DMS153 treated with DMSO at 0.1 percent for 48 hours (cell line): ENCODE data around the gene PILRB.
"Not testable (repeated sequence)": the region's sequence is repeated elsewhere in the genome, so short reads cannot be mapped to it uniquely, and the experiment has no call there.

ENCODE experiments used
- DNase-seq: peaks from one replicate; lab custom pipeline; 2025; ENCODE audit not compliant: unreplicated experiment; lab: John Stamatoyannopoulos, UW

Gene PILRB

DNA sequence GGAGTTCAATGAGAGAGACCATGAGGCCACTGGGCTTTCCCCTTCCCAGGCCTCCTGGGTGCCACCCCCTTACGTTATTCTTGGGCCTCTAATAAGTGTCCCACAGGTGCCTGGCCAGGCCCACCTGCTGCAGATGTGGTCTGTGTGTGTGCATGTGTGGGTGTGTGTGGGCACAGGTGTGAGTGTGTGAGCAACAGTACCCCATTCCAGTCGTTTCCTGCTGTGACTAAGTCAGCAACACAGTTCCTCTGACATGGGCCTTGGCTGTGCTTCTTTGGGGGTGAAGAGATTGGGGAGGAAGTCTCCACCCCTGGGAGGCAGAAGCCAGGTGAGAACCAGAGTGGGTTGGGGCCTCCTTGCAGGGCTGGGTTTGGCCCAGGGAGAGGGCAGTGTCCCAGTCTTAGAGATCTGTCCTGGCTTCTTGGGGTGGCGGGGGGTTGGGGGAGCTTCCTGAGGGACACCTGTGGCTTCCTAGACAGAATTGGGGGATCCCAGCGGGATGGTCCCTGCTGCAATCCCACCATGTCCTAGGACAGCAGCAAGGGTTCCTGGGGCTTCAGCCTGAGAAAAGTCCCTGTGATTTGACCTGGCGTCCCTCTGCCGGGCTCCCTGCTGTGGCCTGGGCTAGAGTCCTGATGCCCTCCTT lies 4.1 kb upstream of the PILRB start:
- no peak for DNase-seq

DNA sequence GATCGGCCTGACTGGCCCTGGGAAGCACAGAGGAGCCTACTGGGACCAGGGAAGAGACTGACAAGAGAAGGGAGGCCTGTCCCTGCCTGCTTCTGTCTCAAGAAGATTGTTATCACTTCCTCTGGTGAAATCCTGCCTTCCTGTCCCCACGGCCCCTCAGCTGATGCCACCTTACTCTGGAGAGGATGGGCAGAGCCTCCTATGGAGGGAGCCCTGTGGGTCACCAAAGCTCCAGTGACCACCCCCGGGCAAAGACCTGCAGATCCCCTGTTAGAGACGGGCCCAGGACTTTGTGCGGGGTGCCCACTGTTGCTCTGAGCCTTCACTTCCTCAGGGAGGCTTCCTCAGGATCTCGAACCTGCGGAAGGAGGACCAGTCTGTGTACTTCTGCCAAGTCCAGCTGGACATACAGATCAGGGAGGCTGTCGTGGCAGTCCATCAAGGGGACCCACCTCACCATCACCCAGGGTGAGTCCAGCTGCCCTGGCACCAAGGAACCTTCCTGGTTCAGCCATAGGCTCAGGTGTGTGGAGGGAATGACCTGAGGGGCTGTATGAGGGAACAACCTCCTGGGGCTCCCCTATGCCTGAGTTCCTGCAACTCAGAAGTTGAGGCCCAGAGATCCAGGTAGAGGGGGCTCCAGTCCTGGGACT lies 1.4 kb upstream of the PILRB start:
- DNase-seq, result no peak

DNA sequence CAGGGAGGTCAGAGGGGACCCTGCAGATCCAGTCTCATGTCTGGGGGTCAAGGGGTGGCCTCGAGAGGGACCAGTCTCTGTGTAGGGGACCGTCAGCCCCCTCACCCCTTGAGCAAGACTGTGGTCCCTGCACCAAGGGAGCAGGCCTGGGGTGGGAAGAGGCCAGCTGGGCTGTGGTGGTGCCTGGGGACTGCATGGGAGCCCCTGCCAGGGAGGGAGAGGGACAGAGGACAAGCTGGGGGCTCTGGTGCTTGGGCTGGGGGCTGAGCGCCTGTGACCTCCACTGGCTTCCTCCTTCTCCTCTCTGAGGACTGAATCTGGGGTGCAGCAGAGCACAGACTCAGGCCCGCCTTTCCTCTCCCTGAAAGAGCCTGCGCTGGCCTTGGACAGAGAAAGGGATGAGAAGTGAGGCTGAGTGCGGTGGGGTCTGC lies 771 bp upstream of the PILRB start:
- DNase-seq, result no peak

DNA sequence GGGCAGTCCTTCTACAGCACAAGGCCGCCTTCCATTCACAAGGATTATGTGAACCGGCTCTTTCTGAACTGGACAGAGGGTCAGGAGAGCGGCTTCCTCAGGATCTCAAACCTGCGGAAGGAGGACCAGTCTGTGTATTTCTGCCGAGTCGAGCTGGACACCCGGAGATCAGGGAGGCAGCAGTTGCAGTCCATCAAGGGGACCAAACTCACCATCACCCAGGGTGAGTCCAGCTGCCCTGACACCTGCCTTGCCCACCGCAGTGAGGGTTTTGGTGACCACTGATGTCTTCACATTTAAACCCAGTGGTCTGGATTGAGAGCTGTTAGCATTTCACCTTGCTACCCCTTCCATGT lies 918 bp downstream of the PILRB start:
- no peak for DNase-seq

DNA sequence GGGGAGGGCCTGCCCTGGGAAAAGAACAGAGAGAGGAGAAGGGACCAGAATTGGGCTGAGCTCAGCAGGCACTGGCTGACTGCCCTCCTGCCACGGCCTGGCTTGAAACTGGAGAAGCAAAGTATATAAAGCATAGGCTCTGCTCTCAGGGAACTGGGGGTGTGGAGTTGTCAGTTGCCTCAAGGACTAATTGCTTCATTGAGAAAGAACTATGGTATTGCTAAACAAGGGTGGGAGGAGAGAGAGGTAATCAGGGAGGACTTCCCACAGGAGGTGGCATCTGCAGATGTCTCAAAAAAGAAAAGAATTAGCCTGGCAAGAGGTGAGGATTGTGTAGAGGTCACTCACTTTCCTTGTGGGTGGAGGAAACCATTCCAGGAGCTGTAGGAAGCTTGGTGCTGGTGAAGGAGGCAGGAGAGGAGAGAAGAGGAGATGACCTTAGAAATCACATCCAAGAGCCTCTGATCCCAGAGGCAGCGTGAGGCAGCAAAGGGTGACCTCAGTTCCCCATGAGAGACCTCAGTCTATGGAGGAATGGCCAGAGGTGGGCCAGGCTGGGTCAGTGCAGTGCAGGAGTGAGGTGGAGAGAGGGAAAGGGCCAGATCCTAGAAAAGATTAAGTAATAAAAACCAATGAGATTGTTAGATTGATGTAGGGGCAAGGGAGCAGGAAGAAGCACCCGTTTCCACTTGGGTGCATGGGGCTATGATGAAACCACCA lies 2.4 kb downstream of the PILRB start:
- no peak for DNase-seq

DNA sequence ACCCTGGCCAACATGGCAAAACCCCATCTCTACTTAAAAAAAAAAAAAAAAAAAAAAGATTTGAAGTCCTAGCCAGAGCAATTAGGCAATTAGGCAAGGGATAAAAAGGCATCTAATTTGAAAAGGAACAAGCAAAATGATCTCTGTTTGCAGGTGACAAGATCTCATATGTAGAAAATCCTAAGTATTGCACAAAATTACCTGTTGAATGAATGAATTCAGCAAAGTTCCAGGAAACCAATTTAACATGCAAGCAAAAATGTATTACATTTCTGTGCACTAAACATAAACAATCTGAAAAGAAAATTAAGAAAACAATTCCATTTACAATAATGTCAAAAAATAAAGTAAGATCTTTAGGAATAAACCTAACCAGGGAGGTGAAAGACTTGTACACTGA lies 5.2 kb downstream of the PILRB start:
- no peak for DNase-seq

DNA sequence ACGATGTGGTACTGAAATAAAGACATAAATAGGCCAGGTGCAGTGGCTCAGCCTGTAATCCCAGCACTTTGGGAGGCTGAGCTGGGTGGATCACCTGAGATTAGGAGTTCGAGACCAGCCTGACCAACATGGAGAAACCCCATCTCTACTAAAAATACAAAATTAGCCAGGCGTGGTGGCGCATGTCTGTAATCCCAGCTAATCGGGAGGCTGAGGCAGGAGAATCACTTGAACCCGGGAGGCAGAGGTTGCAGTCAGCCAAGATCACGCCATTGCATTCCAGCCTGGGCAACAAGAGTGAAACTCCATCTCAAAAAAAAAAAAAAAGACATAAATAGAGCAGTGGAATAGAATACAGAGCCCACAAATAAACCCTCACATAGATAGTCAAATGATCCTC lies 5.9 kb downstream of the PILRB start:
- DNase-seq, result not testable (repeated sequence)

DNA sequence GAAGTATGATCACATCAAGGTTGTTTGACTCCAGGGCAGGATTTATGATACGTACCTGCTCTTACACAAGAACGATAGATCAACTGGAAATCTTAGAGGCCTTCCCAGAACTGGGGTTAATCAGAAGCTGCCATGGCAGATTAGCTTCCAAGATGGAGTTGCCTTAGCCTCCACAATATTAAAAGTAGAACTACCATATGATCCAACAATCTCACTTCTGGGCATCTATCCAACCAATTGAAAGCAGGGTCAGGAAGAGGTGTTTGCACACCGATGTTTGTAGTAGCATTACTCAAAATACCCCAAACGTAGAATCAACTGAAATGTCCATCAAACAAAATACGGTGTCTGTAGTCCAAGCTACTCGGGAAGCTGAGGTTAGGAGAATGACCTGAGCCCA lies 6.6 kb downstream of the PILRB start:
- no peak for DNase-seq

DNA sequence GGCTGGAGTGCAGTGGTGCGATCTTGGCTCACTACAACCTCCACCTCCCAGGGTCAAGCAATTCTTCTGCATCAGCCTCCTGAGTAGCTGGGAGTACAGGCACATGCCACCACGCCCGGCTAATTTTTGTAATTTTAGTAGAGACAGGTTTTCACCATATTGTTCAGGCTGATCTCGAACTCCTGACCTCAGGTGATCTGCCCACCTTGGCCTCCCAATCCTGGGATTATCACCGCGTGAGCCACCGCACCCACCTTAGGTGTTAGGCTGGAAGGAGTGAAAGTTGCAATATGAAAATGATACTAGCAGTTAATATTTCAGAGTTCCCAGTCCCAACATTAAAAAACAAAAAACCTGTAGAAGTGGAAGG lies 8.1 kb downstream of the PILRB start:
- not testable (repeated sequence) for DNase-seq

DNA sequence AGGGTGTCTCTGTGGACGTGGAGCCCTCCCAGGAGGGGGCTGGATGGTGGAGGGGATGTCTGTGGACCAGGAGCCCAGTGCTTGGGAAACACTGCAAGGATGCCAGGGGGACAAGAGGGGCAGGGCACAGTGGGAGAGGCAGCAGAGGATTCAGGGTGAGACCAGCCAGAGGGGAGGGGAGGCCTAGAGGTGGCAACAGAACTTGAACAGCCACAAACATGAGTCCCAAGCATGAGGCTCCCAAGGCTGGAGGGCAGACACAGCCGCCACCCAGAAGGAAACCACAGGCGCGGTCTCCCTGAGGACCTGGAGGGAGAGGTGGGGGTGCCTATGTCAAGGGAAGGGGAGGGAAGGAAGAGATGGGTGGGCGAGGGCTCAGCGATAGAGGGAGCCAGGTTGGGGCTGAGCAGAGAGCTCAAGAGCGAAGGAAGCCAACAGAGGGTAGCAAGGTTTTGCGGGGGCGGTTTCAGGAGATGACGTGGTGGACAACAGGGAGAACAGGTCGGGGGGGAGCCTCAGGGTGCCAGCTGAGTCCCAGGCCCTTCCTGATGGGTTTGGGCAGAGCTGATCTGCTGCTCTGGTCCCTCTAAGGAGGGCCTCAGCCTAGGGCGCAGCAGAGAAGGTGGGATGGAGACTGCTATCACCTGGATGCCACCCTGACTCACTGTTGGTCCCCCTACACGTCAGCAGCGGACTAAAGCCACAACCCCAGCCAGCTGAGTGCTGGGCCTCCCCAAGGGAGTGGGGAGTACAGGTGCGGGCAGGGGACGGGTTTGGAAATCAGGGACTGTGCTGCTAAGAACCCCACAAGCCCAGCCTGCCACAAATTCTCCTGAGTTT lies 8.7 kb downstream of the PILRB start:
- no peak for DNase-seq

DNA sequence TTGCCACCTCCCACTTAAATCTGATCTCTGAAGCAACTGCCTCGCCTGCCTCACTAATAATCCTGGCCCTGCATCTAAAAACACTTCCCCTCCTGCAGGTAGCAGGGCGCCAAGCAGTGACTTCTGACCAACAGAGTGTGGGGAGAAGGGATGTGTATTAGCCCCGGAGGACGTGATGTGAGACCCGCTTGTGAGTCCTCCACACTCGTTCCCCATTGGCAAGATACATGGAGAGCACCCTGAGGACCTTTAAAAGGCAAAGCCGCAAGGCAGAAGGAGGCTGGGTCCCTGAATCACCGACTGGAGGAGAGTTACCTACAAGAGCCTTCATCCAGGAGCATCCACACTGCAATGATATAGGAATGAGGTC lies 9.3 kb downstream of the PILRB start:
- DNase-seq, result no peak

DNA sequence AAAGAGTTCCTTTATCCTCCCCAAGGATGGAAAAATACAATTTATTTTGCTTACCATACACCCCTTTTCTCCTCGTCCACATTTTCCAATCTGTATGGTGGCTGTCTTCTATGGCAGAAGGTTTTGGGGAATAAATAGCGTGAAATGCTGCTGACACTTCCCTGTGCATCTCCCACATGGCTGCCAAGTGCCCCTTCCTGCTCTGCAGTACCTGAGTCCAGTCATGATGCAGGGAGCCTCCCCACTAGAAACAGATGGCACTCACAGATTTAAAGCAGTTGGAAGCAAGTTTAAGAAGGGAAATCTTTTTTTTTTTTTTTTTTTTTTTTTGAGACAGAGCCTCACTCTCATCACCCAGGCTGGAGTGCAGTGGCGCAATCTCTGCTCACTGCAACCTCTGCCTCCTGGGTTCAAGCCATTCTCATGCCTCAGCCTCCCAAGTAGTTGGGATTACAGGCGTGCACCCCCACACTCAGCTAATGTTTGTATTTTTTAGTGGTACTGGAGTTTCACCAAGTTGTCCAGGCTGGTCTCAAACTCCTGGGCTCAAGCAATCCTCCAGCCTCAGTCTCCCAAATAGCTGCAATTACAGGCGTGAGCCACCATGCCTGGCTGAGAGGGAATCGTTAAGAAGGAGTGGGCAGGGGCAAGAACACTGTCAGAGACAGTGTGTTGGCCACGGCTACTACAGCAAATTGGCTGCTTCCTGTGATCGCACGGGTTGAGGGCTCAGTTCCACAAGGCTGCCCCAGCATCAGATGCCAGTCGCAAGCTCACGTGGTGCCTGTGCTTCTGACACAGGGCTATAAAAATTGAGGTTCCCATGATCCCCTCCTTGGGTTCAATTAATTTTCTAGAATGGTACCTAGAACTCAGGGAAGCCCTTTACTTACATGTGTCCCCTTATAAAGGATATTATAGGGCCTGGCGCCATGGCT lies 10.0 kb downstream of the PILRB start:
- no peak for DNase-seq

DNA sequence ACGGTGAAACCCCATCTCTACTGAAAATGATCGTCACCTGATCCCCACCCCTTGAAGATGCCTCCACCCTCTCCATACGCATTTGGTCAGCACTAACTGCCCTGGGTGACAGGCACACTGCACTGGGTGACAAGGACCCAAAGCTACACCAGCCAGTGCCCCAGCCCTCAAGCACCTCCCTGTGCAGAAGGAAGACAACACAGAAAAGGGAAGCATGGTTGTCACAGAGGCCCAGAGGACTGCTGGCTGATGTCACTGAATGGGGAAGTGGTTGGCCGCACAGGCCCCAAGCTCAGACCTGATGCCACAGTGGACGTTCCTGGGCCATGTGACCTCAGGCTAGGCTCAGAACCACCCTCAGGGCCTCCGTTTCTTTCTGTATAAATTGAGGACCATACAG lies 11.2 kb downstream of the PILRB start:
- no peak for DNase-seq

DNA sequence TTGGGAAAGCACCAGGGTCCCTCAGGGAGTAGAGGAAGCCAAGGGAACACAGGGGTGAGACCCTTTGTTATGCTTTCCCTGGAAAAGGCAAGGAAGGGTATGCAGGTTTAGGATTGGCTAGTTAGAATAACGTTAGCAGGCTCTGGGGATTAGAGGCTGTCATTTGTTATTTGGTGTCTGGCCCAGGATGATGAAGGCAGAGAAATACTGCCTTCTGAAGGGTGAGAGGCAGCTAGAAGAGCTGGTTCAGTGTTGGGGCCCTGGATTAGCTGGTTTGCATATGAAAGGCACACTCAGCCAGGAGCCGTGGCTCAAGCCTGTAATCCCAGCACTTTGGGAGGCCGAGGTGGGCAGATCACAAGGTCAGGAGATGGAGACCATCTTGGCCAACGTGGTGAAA lies 12.4 kb downstream of the PILRB start:
- no peak for DNase-seq

DNA sequence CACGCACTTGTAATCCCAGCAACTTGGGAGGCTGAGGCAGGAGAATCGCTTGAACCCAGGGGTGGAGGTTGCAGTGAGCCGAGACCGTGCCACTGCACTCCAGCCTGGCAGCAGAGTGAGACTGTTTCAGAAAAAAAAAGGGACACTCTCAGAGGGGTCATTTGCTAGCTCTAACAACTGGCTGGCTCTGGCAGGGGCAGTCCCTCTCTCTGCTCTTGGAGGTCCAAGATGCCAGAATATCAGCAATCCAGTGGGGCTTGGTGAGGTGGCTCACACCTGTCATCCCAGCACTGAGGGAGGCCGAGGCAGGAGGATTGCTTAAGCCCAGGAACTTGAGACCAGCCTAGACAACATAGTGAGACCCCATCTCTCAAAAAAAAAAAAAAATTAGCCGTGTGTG lies 12.8 kb downstream of the PILRB start:
- no peak for DNase-seq

DNA sequence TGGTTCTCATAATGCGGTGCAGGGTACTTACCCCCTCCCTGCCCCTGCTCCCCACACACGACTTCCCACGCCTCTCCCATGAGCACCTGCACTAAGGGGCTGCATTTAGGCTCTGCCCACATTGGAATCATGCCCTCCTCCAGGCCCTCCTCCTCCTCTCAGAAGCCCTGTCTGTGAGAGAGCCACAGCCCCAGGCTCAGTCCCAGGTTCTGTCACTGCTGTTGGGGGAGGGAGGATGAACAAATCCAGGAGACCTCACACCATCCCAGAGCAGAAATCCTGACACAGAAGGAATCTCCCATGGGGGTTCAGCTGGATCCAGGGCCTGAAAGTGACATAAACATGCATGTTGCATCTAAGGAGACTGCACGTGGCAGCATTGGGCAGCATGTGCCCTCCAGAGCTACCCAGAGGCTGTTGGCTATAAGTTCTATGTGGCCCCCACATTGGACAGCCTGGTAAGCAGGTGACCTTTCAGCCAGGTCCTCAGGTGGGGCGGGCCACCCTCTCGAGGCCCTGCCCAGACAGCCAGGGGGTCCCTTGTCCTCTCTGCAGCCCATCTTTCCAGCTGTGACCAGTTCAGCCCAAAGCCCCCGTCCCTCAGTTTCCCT lies 13.7 kb downstream of the PILRB start:
- no peak for DNase-seq

DNA sequence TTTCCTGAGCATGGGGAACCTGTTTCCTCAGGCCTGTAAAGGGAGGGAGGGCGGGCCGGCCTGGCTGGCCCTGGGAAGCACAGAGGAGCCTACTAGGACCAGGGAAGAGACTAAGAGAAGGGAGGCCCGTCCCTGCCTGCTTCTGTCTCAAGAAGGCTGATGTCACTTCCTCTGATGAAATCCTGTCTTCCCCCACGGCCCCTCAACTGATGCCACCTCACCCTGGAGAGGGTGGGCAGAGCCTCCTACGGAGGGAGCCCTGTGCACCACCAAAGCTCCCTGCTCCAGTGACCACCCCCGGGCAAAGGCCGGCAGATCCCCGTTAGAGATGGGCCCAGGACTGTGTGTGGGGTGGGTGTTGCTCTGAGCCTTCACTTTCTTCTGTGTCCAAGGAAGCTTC lies 14.3 kb downstream of the PILRB start:
- no peak for DNase-seq

DNA sequence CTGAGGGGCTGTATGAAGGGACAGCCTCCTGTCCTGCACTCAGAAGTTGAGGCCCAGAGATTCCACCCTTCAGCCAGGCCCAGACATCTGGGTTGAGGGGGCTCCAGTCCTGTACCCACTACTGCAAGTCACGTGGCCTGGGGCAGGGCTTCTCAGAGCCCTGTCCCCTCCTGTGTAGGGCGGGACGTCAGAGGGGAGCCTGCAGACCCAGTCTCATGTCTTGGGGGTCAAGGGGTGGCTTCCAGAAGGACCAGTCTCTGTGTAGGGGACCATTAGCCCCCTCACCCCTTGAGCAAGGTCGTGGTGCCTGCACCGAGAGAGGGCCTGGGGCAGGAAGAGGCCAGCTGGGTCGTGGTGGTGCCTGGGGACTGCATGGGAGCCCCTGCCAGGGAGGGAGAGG lies 14.8 kb downstream of the PILRB start:
- DNase-seq, result no peak

DNA sequence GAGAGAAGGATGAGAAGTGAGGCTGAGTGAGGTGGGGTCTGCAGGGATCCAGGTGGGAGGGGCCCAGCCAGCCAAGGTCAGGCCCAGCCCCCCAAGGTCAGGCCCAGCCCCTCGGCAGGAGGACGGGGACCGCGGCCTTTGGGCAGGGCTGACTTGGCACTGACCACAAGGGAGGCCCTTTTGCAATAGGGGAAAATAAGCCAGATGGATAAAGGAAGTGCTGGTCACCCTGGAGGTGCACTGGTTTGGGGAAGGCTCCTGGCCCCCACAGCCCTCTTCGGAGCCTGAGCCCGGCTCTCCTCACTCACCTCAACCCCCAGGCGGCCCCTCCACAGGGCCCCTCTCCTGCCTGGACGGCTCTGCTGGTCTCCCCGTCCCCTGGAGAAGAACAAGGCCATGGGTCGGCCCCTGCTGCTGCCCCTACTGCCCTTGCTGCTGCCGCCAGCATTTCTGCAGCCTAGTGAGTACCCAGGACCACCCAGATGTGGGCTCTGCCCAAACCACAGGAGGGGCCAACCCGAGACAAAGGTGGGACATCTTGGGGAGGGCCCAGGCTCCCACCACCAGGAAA lies 15.4 kb downstream of the PILRB start, which contains the start of gene PILRA:
Gene PILRA (plus strand): TSS at position 227 of the 571 bp plus-strand sequence. CDS start 170 bp downstream, at position 397.
- no peak for DNase-seq
